HK-2 (cell line): ENCODE data around the gene ZNF142.

Source experiments
- DNase-seq: peaks from one replicate; pipeline ENCODE4 v3.0.0-alpha.2; 2018; ENCODE audit not compliant: unreplicated experiment

Gene ZNF142, protein sequence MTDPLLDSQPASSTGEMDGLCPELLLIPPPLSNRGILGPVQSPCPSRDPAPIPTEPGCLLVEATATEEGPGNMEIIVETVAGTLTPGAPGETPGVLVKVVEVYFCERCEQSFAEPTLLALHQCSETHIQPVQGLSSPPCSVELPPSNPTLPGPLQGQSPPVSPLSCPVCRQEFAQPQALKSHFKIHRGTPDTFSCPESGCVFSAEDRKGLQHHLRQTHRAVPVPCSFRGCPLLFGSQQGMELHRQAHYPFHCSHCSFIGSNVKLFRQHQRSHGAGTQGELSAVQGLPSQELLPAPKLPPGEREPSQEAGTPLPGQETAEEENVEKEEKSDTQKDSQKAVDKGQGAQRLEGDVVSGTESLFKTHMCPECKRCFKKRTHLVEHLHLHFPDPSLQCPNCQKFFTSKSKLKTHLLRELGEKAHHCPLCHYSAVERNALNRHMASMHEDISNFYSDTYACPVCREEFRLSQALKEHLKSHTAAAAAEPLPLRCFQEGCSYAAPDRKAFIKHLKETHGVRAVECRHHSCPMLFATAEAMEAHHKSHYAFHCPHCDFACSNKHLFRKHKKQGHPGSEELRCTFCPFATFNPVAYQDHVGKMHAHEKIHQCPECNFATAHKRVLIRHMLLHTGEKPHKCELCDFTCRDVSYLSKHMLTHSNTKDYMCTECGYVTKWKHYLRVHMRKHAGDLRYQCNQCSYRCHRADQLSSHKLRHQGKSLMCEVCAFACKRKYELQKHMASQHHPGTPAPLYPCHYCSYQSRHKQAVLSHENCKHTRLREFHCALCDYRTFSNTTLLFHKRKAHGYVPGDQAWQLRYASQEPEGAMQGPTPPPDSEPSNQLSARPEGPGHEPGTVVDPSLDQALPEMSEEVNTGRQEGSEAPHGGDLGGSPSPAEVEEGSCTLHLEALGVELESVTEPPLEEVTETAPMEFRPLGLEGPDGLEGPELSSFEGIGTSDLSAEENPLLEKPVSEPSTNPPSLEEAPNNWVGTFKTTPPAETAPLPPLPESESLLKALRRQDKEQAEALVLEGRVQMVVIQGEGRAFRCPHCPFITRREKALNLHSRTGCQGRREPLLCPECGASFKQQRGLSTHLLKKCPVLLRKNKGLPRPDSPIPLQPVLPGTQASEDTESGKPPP (N-terminal part only)

GRCh38 chr2:218659258-218659987 is at the start of gene ZNF142, which contains the start of gene BCS1L:
ZNF142 (minus strand) TSS chr2:218659623; CDS start chr2:218656429, 3,194 bp downstream.
BCS1L (plus strand) TSS chr2:218659683; CDS start chr2:218660988, 1,305 bp downstream.
- peak; percentile 91 for DNase-seq

- no peak for DNase-seq
Observed at GRCh38 chr2:218708086-218708485, 48.7 kb upstream of the ZNF142 start.

GRCh38 chr2:218703341-218703740 is 43.9 kb upstream of the ZNF142 start:
- no peak for DNase-seq

- no peak for DNase-seq
Observed at GRCh38 chr2:218701806-218702205, 42.4 kb upstream of the ZNF142 start.

GRCh38 chr2:218698885-218699284 is 39.5 kb upstream of the ZNF142 start:
- DNase-seq = no peak

DNA sequence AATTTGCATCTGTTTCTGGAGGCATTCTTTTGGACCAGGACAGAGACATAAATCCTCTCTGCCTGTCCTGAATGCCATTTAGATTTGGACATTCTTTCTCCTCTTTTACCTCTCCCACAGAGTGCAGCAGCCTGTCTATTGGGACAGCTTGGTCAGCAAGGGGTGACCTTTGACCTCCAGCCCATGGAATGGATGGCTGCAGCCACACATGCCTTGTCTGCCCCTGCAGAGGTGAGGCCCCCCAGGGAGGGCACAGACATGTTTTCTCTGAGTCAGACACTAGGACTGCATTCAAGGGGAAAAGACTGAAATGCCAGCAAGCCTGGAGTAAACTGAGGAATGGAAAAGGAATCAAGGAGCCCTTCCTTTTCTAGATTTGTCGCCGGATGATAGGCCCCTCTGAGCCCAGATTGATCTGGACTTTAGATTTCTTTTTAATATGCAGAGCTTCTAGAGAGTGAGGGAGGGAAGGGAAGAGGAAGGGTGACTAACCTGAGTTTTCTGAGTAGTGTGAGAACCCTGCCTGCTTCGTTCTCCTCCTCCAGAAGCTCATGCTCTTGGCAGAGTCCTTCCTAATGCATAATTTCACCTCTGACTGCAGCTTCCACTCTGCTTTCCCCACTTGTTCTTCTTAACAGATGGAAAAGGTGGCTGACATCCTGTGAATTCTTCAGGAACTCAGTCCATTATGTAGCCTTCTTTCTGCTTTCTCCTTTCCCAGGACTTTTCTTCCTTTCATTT is 35.2 kb upstream of the ZNF142 start:
- peak; percentile 27 for DNase-seq

DNA sequence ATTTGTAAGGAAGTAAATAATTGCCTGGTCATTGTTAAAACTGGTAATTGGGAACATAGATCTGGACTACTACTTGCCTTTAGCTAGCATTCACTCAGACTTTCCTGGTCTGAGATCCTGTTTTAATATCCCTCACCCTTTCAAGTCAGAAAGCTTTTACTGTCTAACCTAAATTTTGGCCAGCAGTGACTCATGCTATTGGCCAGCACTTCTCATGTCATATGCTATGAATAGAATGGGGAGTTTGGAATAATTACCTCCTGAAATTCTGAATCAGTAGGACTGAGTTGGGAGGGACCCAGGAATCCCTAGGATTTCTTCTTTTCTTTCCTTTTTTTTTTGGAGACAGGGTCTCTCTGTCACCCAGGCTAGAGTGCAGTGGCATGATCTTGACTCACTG is 31.8 kb upstream of the ZNF142 start:
- DNase-seq = no peak

DNA sequence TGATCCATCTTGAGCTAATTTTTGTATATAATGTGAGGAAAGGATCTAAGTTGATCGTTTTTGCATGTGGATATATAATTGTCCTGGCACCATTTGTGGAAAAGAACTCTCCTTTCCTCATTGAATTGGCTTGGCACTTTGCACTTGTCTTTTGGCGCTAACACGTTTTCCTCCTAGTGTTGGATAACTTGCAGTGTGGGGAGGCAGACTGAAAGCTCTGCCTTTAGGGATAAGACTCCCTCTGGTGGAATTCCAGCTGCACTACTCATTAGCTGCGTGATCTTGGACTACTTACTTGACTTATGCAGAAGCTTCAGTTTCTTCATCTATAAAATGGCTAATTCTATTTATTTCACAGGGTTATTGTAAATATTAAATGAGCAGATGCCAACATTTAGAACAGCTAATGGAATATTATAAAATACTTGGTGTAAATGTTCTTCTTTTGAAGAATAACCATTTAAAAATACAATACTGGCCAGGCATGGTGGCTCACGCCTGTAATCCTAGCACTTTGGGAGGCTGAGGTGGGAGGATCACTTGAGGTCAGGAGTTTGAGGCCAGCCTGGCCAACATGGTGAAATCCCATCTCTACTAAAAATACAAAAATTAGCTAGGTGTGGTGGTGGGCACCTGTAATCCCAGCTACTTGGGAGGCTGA is 28.1 kb upstream of the ZNF142 start:
- DNase-seq = peak; percentile 29

DNA sequence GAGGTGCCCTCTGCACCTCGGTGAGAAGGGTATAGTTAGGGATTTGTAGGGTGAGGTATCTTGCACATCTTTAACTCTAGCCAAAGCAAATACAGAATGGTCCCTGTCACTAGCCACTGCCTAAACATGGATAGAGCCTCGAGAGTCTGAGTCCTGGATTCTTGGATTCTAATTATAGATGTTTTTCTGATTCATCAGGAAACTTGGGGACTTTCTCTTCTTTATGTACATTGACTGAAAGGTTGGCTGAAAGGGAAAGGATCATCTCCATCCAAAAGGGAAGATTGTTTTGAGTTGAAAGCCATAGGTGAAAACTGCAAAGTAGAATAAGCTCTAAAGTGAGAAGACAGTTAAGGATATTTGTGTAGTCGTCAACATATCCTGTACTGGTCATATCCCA is 20.6 kb upstream of the ZNF142 start:
- DNase-seq = no peak

GRCh38 chr2:218679119-218679518 is 19.7 kb upstream of the ZNF142 start:
- DNase-seq = no peak

- DNase-seq = peak; percentile 81
Observed at GRCh38 chr2:218671654-218672566, 12.5 kb upstream of the ZNF142 start, which contains the start of the genes RNF25 and STK36. RNF25 (minus strand) TSS chr2:218672002; CDS start chr2:218671970, 32 bp downstream. STK36 (plus strand) TSS chr2:218672086; CDS start chr2:218672830, 744 bp downstream.

DNA sequence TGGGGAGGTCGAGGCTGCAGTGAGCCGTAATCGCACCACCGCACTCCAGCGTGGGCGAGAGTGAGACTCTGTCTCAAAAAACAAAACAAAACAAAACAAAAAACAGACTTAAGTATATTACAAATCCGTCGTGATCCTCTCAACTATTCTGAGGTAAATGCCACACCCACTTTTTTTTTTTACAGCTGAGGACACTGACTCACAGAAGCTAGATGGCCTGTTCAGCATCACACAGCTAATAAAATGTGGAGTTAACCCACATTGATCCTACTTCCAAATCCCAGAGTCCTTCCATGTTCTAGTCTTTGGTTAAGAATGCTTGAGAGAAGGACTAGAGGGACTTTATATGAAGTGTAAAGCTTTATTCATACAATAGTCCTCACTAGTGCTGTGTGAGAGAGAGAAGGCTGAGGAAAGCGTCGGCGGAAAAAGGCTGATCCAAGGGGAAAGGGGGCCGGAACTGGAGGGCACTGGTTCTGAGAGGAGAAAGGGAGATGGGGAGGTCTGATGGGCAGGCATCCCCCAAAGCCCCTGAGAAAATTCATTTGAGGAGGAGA is 11.8 kb upstream of the ZNF142 start:
- no peak for DNase-seq

DNA sequence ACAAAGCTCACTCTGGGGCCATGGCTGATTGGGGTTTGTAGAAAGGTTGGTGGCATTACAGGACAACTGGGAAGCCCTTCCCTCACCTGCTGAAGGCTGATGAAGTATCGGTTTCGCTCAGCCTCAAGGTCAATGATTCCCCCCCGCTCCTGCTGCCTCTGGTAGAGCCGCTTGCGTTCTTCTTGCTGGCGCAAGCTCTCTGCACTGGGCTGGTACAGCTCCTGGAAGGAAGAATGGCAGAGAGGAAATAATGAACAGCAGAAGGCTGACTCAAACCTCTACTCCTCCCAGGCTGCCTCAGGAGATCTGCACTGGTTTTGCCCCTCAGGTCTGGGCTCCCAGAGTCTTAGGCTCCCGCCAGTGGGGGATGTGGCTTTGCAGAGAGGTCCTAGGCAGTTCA is 5.2 kb upstream of the ZNF142 start:
- no peak for DNase-seq

GRCh38 chr2:218663901-218664300 is 4.5 kb upstream of the ZNF142 start:
- no peak for DNase-seq

GRCh38 chr2:218662827-218663226 is 3.4 kb upstream of the ZNF142 start:
- DNase-seq = no peak

- no peak for DNase-seq
Observed at GRCh38 chr2:218662377-218662776, 3.0 kb upstream of the ZNF142 start.

DNA sequence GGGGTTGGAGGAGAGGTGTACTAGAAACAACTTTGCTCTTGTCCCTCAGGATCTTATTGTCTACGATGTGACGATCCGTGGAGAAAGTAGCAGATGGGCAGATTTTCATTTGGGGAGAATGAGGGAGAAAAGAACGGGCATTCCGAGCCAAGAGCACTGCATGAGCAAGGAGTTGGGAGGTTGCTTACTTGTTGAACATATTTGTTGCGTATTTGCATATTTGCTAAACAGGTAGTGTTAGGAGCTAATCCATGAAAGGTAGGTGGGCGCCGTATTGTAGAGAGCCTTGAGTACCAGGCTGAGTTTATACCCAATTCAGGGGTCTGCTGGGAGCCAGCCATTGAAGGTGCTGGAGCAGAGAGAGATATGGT is 550 bp upstream of the ZNF142 start:
- no peak for DNase-seq

DNA sequence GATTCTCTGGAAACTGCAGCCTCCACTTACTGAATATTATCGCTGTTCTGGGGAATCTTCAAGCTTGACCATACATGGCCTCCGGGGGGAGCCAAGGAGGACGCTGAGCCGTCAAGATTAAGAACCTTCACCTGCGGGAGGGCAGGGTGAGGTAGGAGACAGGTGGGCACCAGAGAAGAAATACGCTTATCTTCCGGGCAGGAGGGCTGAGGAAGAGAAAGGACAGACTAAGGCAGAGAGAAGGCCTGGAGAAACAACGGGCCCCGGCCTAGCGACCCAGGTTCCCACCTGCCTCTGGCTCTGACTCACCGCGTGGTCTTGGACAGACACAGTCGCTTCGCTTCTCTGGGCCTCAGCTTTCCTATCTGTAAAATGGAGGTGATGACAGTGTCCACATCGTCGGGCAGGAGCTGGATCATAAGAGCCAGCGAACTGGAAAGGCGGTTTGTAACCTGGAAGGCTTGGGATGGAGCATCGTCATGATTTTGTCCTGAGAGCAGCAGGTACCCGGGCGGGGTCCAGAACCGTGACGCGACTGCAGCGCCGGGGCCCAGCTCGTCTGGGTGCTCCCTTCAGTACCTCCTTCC is 659 bp downstream of the ZNF142 start:
- peak; percentile 59 for DNase-seq
